Urothelium cell line (cell line): ENCODE results near the gene ASS1.

Experiments
- DNase-seq: peaks from one replicate; pipeline ENCODE4 v3.0.0; 2011; ENCODE audit warnings: low spot score, mixed read lengths
- FAIRE-seq: peaks from 2 replicates; lab custom pipeline; 2011; peaks lifted over from hg19 to GRCh38; lab: Jason Lieb, UNC

The ASS1 gene

DNA sequence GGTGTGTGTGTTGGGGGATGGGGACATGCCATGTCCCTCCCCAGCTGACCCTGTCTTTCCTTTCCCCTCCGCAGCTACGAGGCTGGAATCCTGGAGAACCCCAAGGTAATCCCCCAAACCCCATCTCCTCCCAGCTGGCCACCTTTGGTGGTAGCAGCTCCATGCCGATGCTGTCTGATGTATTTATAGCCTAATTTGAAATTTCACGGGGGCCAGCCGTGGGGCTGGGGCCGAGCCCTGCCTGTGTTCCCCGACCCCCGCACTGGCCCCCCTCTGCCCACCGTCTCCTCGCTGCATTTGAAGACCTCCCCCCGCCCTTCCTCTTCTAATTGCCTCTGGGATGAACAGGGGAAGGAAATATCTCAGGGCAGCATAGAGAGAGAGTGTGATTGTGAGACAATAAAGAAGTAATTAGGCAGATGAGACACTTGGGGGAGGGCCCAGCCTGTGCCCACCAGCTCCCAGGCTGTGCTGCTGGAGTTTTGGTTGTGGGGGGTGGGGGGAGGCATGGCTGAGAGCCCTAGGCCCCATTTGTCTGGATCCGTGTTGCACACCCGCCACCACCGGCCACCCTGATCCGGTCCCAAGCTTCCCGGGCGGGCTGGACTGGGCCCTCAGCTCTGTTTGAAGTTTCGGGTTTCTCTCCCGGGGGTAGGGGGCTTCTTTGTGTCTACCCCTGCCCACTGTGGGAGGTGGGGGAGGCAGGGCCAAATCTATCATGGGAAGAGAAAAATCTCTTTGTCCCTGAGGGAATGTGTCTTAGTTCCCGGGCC is 26.8 kb downstream of the ASS1 start:
- DNase-seq: no peak
- no peak for FAIRE-seq

DNA sequence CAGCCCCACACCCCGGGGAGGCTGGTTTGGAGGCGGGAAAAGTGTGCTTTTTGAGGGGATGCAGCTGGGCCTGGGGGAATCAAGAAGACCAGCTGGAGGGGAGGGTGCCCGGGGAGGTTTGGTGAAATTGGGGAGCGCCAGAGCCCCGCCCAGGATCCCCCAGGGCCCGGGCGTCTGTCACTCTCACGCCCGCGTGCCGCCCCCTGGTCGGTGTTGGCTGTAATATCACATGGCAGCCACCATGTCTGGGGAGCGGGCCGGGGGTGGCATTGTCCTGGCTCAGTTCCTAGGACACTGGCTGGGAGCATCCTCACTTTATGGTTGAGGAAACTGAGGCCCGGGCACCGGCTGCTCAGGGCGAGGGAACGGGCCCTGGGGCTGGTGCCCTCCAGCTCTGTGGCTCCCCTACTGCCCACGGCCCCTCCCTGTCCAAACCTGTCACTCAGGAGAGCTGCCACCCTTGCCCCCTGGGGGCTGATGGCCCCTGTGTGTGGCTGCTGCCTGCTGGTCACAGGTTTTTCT is 27.5 kb downstream of the ASS1 start:
- DNase-seq: no peak

DNA sequence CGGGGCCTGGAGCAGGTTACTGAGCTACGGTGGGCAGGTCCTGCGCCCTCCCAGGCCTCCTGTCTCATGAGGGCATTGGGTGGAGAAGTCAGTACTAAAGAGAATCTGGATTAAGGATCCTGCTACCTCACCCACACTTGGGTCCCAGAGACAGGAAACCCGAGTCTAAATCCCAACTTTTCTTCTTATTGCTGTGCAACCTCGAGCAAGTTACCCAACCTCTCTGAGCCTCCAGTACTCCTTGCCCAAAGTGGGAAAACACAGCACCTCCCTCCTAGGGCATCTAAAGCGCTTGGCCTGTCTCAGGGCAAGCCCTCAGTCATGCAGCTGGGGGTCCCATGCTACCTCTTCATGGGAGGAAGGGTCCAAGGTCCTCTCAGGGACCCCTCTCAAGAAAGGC is 28.2 kb downstream of the ASS1 start:
- FAIRE-seq: no peak
- no peak for DNase-seq

More for the DNA sequence above, 27.5 kb downstream of the ASS1 start:
- FAIRE-seq: no peak

DNA sequence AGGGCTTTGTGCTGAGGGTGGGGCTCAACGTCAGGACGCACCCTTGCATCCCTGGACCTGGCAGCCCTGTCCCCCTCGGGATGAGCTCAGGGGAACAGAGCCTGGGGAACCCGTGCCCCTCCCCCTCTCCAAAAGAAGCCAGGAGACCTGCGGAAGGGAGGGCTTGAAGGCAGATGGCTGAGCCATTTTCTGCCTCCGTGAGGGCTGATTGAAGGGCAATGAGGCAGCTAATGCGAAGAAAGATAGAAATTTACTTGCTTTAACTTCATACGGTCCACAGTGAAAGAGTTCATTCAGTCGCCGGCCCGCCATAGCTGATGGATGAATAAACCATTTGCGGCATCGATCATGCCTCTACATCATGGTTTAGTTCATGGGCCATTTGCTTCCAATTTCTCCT is 28.8 kb downstream of the ASS1 start:
- DNase-seq: no peak
- FAIRE-seq: no peak

DNA sequence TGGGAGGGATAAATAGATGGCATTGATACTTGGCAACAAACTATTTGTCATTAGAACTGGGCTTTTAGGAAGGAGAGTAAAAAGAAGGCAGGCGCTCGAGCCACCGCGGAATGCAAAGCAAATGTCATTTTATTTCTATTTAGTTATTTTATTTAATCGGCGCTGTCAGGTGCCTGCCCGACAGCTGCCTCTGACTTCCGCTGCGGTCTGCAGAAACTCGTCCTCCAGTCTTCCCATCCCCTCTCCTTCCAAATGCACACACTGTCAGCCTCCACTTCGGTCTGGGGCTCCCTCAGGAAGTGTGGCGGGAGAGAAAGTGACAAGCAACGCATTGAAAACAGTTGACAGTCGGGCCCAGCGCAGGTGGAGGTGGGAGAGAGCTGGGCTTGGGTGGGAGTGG is 29.3 kb downstream of the ASS1 start:
- FAIRE-seq: no peak
- DNase-seq: no peak

DNA sequence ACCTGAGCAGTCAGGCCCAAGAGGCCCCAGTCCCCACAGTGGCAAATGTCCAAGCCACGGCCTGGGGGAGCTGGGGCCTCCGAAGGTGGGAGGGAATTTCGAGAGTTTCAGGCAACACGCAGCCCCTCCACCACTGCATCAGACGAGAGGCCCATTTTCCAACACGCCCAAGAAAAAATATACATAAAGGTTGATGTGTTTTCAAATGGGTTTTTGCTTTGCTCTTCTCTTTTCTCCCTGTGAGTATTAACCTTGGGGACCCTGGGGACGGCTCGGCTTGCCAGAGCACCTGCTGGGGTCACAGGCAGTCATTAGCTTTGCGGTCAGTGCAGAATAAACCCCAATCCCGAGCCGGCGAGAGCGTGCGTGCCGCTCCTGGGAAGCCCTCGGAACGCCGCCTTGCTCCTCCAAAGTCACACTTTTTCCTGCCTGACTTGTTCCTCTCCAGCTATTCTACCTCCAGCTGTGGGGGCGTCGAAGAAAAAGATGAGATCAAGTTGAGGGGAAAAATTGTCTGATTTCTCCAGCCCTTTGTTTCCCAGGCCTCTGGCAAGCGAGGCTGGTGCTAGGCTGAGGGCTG is 31.5 kb downstream of the ASS1 start:
- FAIRE-seq (no peak), DNase-seq (no peak)

DNA sequence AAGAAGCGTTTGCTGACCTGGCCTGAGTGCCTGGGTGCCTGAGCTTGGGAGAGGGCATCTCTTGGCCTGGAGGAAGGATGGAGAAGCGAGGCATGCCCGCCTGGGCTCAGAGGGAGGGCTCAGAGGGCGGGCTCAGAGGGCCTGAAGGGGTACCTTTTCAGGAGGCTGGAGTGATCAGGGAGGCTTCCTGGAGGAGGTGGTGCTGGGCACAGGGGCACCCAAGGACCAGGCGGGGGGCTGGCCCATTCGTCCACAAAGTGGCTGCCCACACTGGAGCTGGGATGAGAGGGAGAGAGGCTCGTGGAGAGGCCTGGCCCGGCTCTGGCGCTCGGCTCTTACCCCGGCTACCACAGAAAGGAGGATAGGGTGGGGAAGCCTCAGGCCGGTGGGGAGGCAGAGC is 32.8 kb downstream of the ASS1 start:
- FAIRE-seq (no peak), DNase-seq (no peak)

DNA sequence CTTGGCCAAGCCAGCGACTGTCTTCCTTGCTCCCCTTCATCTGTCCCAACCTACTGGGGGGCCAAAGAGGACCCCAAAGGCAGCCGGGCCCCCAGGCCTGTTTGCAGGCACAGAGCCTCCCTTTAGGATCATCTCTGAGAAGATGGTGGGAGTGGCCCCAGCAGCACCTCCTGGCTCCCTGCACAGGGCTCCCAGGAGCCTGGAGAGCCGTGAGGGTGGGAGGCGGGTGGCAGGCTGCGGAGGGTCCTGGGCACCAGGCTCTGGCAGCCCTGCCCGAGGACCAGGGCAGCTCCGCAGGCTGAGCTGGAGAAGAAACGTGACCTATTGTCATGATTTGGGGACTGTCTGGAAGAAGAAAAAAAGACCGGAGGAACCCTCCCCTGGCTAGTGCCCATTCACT is 33.4 kb downstream of the ASS1 start:
- no peak for DNase-seq
- no peak for FAIRE-seq

DNA sequence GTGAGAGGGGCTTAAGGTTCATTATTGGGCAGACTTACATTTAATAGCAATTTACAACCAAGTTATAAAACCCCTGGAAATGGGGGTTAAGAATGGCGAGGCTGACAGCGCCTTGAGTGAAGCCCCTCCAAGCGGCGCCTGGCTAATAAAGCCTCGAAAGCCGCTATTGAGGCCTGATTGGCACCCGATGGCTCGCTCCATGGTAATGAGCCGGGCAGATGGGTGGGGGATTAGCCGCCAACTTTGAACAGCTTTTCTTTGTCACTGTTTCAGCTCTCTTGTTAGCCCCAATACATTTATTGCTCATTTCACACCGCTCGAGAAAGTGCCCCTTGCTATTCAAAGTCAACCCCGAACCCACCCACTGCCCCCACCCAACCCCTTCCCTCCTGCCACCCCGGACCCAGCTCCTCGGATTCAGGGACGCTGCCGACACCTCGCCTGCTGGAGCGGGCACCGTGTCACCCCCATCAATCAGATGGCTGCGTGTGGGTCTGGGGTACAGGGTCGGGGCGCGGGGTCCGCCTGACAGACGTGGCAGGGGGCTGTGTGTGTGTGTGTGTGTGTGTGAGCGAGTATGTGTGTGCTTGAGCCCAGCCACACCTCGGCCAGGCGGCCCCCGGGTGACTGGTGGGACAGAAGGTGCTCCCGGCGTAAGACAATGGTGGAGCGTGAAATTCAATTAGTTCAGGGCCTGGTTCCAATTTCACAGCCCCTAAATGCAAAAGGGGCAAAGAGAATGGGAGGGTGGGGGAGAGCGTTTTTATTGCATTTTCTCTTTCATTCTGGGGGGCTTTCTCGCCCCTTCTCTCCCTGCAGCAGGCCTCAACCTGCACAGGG is 34.2 kb downstream of the ASS1 start:
- DNase-seq (no peak), FAIRE-seq (no peak)

DNA sequence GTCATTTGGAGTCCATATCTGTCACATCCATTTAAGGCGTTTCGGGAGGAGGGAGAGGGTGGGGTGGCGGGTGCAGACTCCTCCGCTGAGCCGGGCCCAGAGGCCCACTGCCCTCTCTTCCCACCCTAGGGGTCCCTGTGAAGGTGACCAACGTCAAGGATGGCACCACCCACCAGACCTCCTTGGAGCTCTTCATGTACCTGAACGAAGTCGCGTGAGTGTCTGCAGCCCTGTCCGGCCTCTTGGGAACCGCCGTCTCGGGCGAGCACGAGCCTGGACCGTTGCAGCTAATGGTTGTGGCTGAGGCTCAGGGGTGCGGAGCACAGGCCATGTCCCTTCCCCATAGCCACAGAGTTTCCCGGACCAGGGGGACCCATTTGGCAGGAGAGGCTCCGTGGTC is 34.8 kb downstream of the ASS1 start:
- no peak for FAIRE-seq
- DNase-seq: no peak

DNA sequence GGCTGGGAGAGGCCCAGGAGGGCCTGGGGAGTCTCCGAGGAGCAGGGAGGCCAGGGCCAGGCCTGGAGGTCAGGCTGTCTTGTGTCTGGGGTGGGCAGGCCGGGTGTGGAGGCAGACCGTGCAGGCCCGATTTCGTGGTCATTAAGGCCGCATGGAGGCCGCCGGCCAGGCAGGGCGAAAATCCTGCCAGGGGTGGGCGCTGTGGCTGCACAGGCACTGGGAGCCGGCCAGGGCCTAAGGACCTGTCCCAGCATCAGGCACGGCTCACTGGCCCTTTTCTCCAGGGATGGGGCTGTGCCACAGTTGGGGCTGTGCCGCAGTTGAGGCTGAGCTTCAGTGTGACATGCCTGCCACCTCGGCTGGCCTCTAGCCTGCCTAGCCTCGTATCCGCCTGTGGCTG is 35.9 kb downstream of the ASS1 start:
- FAIRE-seq (no peak), DNase-seq (no peak)

DNA sequence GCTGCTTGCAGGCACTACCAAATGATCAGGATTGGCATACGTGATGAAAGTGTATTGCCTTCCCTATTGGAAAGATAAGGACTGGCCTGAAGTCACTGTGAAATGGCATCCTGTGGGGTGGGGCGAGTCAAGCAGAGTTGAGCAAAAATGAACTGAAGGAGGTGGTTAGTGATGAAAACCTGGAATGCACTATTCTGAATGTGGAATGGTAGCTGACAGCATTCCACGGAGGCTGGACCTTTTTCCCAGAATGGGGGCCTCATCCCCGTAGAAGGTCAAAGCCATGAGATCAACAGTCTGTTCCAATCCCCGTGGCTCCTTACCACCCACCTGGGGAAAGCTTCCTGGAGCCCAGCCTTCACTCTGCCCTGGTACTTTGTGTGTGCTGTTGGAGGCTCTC is 37.7 kb downstream of the ASS1 start:
- FAIRE-seq (no peak), DNase-seq (no peak)

DNA sequence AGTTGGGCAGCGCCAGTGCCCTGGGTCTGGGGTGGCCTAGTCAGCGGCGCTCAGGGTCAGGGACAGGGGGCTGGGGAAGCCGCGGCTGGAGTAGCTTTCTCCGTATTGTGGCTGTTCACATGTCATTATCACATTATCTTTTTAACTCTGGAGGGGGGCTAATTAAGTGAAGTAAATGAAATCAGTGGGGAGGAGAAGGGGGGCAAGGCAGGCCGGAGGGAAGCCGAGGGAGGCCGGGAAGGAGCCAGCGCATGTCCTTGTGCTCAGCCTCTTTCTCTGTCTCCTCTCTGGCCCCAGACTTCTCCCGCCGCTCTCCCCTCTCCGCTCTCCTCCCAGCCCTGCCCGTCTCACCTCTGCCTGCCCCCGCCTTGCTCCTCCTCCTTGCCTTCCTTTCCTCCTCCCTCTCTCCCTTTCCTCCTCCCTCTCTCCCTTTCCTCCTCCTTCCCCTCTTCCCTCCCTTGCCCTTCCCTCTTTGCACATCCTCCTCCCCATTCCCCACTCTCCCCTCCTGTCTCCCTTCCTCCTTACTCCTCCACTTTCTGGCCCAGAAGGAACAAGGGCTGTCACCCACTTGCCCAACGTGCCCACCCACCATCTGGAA is 38.7 kb downstream of the ASS1 start:
- FAIRE-seq (no peak), DNase-seq (no peak)

DNA sequence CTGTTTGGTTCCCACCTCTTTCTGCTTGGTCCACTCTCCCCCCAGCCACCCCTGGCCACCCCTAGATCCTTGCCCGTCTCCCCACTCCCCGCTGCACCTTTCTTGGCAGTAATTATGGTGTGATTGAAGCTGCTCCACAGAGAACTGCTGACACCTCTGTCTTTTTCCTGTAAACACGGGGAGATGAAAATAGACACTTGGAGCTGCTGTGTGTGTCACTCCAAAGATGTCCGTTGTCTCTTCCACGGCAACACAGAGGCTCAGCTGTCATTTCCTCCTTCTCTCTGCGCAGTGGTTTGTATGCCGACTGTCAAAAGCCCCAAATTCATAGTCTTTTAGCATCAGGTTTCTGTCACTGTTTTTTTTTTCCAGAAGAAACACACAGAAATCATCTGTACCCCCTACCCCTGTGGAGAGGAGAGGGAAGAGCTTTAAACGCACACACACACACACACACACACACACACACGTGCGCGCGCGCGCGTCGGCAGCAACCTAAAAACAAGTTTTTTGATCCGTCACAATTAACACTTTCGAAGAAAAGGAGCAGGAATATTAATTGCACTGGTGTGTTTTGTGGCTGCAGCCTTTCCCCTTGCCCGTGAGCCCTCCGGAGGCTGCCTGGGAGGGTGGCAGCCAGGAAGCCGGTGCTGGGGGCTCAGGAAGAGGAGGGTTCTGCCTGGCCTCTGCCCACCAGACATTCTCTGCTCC is 39.8 kb downstream of the ASS1 start:
- FAIRE-seq (no peak), DNase-seq (no peak)

DNA sequence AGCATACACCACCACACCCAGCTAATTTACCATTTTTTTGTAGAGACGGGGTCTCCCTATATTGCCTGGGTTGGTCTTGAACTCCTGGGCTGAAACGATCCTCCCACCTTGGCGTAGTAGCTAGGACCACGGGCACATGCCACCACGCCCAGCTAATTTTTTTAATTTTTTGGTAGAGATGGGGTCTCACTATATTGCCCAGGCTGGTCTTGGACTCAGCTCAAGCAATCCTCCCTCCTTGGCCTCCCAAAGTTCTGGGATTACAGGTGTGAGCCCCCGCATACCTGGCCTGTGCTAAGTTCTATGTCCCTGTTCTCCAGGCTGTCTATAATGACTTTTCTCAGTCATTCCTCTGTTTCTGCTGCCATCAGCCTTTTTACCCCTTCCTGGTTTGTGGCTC is 41.3 kb downstream of the ASS1 start:
- no peak for DNase-seq
- FAIRE-seq: no peak

DNA sequence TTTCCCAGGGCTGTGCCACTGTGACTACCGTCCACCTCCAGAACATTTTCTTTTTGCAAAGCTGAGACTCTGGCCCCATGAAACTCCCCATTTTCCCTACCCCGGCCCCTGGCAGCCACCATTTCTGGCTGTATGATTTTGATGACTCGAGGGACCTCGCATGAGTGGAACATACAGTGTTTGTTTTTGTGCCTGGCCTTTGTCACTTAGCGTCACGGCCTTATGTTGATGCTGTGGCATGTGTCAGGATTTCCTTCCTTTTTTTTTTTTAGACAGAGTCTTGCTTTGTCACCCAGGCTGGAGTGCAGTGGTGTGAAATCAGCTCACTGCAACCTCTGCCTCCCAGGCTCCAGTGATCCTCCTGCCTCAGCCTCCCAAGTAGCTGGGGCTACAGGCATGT is 42.7 kb downstream of the ASS1 start:
- no peak for FAIRE-seq
- no peak for DNase-seq

DNA sequence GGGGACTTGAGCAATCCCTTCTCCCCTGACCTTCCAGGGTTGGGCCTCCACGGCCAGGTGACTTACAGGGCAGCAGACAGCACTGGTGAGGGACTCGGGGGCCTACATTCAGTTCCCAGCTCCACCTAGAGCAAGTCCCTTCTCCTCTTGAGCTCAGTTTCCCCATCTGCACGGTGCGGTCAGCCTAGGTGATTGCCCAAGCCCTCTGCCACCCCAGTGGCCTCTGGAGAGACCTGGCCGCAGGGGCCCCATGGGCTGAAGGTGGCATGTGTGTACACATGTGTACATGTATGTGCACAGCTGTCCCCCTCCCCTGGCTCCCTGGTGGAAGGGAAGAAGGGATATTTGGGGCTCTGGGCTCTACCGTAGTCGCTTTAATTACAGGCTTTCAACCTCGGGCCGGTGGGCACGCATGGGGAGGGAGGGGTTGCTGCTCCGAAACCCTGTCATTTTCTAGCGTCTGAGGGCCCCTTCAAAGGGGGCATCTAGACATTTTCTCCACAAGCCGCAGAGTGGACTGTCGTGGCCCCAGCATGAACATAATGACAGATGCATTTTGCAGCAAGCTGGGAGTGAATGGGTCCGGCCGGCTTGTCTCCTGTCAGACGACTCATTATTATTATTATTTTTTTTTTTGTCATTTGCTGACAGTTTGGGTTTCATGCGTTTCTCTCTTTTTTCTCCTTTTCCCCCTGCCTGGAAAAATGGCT is 44.0 kb downstream of the ASS1 start:
- FAIRE-seq: no peak
- no peak for DNase-seq

DNA sequence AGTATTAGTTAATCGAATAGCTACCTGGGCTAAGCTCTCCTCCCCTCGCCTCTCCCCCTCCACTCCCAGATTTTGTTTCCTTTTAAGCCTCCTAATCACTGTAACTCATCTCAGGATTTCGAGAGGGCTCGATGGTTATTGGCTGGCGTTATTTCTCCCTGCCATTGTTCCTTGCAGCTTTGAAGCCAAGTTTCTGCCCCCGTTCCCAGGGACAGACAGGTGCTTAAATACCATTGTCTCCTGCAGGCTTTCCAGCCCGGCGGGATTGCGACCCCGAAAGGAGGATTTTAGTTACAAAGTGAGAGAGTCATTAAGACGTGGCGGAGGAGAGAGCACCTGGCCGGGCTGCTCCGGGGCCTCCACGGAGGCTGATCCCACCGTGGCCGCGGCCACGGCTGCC is 46.2 kb downstream of the ASS1 start:
- FAIRE-seq (no peak), DNase-seq (no peak)

DNA sequence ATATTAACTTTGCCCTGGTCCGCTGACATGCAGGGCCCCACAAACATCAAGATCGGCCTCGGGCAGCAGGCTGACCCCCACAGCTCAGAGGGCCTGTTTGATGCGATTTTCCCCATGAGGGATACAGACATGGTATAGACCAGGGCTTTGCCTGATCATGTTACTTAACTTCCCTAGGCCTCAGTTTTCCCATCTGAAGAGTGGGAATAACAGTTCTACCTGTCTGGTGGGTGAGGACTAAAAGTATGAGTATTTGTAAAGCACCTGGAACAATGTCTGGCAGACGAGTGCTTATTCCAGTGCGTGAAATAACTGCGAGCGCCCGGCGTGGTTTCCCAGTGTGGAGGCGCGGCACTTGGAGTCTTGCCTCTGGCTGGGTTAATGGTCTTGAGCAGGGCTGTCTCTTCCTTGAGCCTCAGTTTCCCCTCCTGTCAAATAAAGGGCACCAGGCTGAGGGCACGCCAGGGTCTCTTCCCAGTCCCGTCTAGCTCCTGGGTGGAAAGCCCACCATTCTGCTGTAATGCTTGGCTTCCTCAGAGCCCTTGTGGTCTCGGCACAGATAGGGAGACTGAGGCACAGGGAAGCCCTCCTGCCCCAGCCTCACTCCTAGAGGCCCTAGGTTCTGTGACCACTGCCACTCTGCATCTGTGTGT is 47.2 kb downstream of the ASS1 start:
- FAIRE-seq (no peak), DNase-seq (no peak)

DNA sequence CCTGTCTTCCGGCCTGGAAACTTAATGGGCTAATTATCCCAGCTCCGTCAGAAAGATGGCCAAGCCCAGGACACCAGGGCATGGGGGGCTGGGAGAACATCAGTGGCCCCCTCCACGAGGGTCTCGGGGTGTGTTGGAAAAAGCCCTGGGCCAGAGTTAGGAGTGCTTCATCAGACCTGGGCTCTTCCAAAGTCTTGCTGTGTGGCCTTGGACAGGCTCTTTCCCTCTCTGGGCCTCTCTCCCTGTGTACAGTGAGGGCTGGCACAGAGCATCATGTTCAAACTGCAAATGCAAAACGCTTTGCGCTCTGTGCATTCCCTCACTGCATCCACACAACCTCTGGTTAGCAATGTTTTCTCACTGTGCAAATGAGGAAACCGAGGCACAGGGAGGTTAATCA is 48.3 kb downstream of the ASS1 start:
- no peak for FAIRE-seq

More for the DNA sequence above, 48.3 kb downstream of the ASS1 start:
- DNase-seq: no peak
